ENCODE results near the gene TNFRSF1B. TPM values are rescaled to one million over a fixed set of nuclear protein-coding genes. Genes with fewer than 3 reads are reported as not detected.

Gene TNFRSF1B
- total RNA-seq, 3 donors from 2014 or later (not counting 1 experiment from before 2014, with no cell fraction given), result 152 to 173 (median 172) TPM

DNA sequence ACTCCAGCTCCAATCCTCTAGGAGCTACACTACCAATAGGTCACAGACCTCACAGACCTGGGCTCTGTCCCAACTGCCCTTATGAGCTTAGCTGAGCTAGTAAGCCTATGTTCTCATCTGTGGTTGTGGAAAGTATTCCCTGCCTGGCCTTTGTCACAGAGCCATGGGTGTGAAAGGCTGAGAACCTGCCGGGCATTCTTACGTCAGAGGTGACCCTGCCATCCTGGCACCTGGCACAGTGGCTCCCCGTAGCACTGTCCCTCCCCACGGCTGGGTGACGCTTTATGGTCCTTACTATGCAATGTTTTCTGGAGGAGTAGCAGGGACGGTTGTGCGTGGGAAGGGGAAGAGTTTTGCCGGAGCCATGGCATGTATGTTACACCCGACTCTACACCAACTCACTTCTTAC, 3.5 kb downstream of the TNFRSF1B start:
- 86% methylated on average over 9 of the region's 9 CpGs for WGBS (ENCODE audit: insufficient coverage)
- no peak overlapping the region for H3K4me3 ChIP-seq (ENCODE audit: low read length)
- no peaks in the 10 kb centered on the region for H3K9me3 Mint-ChIP-seq
- peaks cover 92% of the 10 kb centered on the region for H3K4me1 ChIP-seq (ENCODE audit: control insufficient read depth, insufficient read depth, low read length)
- H3K4me1 Mint-ChIP-seq, result peaks cover 70 to 83% of the 10 kb centered on the region in 2 donors
- H3K27ac Mint-ChIP-seq, result peak overlapping the region; percentile 99
- peaks cover 13% of the 10 kb centered on the region for H3K36me3 Mint-ChIP-seq
- peak overlapping the region; percentile 100 for H3K4me3 Mint-ChIP-seq
- no peaks in the 10 kb centered on the region for H3K9me3 ChIP-seq (ENCODE audit: control insufficient read depth, insufficient read depth, low read length)
- no peaks in the 10 kb centered on the region for H3K27me3 ChIP-seq (ENCODE audit: control insufficient read depth, insufficient read depth, low read length)
- ATAC-seq (no peak), DNase-seq (peak in 1 of 2 donors; percentile 32)
- intact Hi-C loops (cut with micrococcal nuclease), result loop anchor here (10.0 kb wide), 1 partner anchor 265 kb away; no protein-coding TSS in a partner anchor
- peaks cover 10% of the 10 kb centered on the region for H3K36me3 ChIP-seq (ENCODE audit: control insufficient read depth, insufficient read depth, low read length)
- TF ChIP-seq, protein P1, sequence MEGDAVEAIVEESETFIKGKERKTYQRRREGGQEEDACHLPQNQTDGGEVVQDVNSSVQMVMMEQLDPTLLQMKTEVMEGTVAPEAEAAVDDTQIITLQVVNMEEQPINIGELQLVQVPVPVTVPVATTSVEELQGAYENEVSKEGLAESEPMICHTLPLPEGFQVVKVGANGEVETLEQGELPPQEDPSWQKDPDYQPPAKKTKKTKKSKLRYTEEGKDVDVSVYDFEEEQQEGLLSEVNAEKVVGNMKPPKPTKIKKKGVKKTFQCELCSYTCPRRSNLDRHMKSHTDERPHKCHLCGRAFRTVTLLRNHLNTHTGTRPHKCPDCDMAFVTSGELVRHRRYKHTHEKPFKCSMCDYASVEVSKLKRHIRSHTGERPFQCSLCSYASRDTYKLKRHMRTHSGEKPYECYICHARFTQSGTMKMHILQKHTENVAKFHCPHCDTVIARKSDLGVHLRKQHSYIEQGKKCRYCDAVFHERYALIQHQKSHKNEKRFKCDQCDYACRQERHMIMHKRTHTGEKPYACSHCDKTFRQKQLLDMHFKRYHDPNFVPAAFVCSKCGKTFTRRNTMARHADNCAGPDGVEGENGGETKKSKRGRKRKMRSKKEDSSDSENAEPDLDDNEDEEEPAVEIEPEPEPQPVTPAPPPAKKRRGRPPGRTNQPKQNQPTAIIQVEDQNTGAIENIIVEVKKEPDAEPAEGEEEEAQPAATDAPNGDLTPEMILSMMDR (IDR thresholded peaks at IDR 0.05), result no peak
- no peaks in the 10 kb centered on the region for H3K27me3 Mint-ChIP-seq (ENCODE audit: low read depth in 2 of 2)
- peak overlapping the region; percentile 43 for H3K27ac ChIP-seq (ENCODE audit: low read length)

GRCh38 chr1:12171206-12172041, 4.6 kb downstream of the TNFRSF1B start:
- H3K9me3 Mint-ChIP-seq, result no peaks in the 10 kb centered on the region
- no peaks in the 10 kb centered on the region for H3K27me3 Mint-ChIP-seq (ENCODE audit: low read depth in 2 of 2)
- Histone ChIP-seq H3K36me3 (ENCODE audit: control insufficient read depth, insufficient read depth, low read length) (peaks cover 10% of the 10 kb centered on the region), H3K27me3 (ENCODE audit: control insufficient read depth, insufficient read depth, low read length) (no peaks in the 10 kb centered on the region), H3K9me3 (ENCODE audit: control insufficient read depth, insufficient read depth, low read length) (no peaks in the 10 kb centered on the region), H3K27ac (ENCODE audit: low read length) (peak overlapping the region; percentile 96), H3K4me3 (ENCODE audit: low read length) (no peak overlapping the region), H3K4me1 (ENCODE audit: control insufficient read depth, insufficient read depth, low read length) (peaks cover 92% of the 10 kb centered on the region)
- intact Hi-C loops (cut with micrococcal nuclease), result loop anchor here (10.0 kb wide), 1 partner anchor 263 kb away; no protein-coding TSS in a partner anchor
- 82% methylated on average over 12 of the region's 12 CpGs for WGBS (ENCODE audit: insufficient coverage)
- peak overlapping the region; percentile 29 for H3K4me3 Mint-ChIP-seq
- peaks cover 81 to 89% of the 10 kb centered on the region in 2 donors for H3K4me1 Mint-ChIP-seq
- peak overlapping the region; percentile 99 for H3K27ac Mint-ChIP-seq
- TF ChIP-seq, protein P1 (IDR thresholded peaks at IDR 0.05), result no peak
- H3K36me3 Mint-ChIP-seq, result peaks cover 13% of the 10 kb centered on the region
- ATAC-seq, result peak in 1 of 3 donors; percentile 3
- DNase-seq, result peak in 1 of 2 donors; percentile 78

GRCh38 chr1:12172042-12172851, 5.5 kb downstream of the TNFRSF1B start:
- ATAC-seq, result peak in 2 of 3 donors; percentile 2 to 3
- Mint-ChIP-seq H3K9me3 (no peaks in the 10 kb centered on the region), H3K27me3 (ENCODE audit: low read depth in 2 of 2) (no peaks in the 10 kb centered on the region), H3K27ac (peak overlapping the region; percentile 99), H3K4me1 (peaks cover 86 to 93% of the 10 kb centered on the region in 2 donors), H3K36me3 (peaks cover 13% of the 10 kb centered on the region), H3K4me3 (peak overlapping the region; percentile 56)
- Histone ChIP-seq H3K27ac (ENCODE audit: low read length) (peak overlapping the region; percentile 96), H3K4me3 (ENCODE audit: low read length) (no peak overlapping the region), H3K9me3 (ENCODE audit: control insufficient read depth, insufficient read depth, low read length) (no peaks in the 10 kb centered on the region), H3K27me3 (ENCODE audit: control insufficient read depth, insufficient read depth, low read length) (no peaks in the 10 kb centered on the region), H3K4me1 (ENCODE audit: control insufficient read depth, insufficient read depth, low read length) (peaks cover 97% of the 10 kb centered on the region), H3K36me3 (ENCODE audit: control insufficient read depth, insufficient read depth, low read length) (peaks cover 10% of the 10 kb centered on the region)
- TF ChIP-seq, protein P1 (IDR thresholded peaks at IDR 0.05), result no peak
- WGBS (ENCODE audit: insufficient coverage), result 63% methylated on average over 14 of the region's 14 CpGs
- DNase-seq, result peak in 1 of 2 donors; percentile 69
- intact Hi-C loops (cut with micrococcal nuclease), result loop anchor here (10.0 kb wide), 1 partner anchor 263 kb away; no protein-coding TSS in a partner anchor
